ENCODE results near the gene CIITA.

DNA sequence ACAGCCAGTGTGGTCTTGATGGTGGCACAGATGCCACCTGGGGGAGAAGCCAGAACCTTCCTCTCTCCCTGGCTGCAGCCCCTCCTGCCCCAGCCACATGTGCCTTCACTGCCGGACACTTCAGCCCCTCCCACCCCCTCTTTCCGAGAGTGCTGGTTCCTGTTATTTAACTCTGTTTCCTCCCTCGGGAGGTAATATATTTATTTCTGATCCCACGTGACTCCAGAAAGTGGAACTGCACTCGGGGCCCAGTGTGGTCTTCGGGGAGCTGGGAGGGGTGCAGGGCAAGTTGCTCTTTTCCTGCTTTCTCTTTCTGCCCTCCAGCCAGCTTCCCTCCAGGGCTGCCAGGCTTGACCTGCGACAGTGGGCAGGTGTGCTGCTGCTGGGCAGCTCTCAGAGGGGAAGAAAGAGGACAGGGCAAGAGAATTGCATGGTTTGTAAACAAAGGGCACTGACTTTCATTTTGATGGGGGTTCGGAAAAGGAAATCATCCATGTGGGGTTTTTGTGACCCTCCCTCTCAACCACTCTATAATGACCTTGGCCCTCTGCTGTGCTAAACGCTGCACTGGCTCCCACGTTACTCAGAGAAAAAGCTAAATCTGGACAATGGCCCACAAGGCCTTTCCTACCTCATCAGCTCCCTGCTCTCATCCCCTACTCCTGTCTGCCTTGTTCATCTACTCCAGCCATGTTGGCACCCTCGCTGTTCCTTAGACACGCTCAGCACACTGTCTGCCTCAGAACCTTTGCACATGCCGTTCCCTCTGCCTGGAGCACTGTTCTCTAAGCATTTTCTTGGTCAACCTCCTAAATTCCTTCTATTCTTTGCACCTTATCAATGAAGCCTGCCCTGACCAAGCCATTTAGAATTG is 8.2 kb upstream of the CIITA start:
- no peak for TF ChIP-seq POLR2A (IDR thresholded peaks at IDR 0.05)
- TF ChIP-seq, protein P1, sequence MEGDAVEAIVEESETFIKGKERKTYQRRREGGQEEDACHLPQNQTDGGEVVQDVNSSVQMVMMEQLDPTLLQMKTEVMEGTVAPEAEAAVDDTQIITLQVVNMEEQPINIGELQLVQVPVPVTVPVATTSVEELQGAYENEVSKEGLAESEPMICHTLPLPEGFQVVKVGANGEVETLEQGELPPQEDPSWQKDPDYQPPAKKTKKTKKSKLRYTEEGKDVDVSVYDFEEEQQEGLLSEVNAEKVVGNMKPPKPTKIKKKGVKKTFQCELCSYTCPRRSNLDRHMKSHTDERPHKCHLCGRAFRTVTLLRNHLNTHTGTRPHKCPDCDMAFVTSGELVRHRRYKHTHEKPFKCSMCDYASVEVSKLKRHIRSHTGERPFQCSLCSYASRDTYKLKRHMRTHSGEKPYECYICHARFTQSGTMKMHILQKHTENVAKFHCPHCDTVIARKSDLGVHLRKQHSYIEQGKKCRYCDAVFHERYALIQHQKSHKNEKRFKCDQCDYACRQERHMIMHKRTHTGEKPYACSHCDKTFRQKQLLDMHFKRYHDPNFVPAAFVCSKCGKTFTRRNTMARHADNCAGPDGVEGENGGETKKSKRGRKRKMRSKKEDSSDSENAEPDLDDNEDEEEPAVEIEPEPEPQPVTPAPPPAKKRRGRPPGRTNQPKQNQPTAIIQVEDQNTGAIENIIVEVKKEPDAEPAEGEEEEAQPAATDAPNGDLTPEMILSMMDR (IDR thresholded peaks at IDR 0.05), result no peak

All from heart left ventricle (tissue), 13 donors.